HepG2 (cell line): ENCODE data around the gene MICALL2. TPM values are rescaled to one million over a fixed set of nuclear protein-coding genes. Genes with fewer than 3 reads are reported as not detected.

Experiments used
- ARID4A ChIP-seq: sonication (generic); formaldehyde crosslinking; IDR thresholded peaks from 2 replicates; pipeline ENCODE4 v1.5.0; 2020; ENCODE audit warnings: mild to moderate bottlenecking, missing genetic modification reagents, borderline replicate concordance
- ASH2L ChIP-seq: fragments of 300-600, 200-600 bp; sonication (generic); IDR thresholded peaks from 2 replicates; pipeline ENCODE4 v1.7.0; 2017; ENCODE audit warnings: low read depth, mild to moderate bottlenecking, moderate library complexity, mixed read lengths, low read length; ENCODE audit not compliant: insufficient read length
- GATAD2A ChIP-seq: IDR thresholded peaks from 2 replicates; pipeline ENCODE4 v1.6.1; 2016
- GMEB1 ChIP-seq: sonication (generic); formaldehyde crosslinking; IDR thresholded peaks from 2 replicates; pipeline ENCODE4 v1.5.1; 2020; ENCODE audit warnings: missing genetic modification reagents, mild to moderate bottlenecking, borderline replicate concordance
- ISX ChIP-seq: sonication (generic); formaldehyde crosslinking; conservative IDR thresholded peaks from 2 replicates; pipeline ENCODE4 v1.5.0; 2020; ENCODE audit warnings: missing genetic modification reagents
- LCORL ChIP-seq, 2 experiments: fragments of 450-650 bp in 1 of 2; sonication (generic) in 1 of 2; formaldehyde crosslinking in 1 of 2; IDR thresholded peaks; 2 replicates each; pipeline versions ENCODE4 v1.5.0 to v1.6.1; 2017 to 2020; ENCODE audit warnings: antibody characterized with exemption in 1 of 2, missing genetic modification reagents in 1 of 2
- PHF5A ChIP-seq: IDR thresholded peaks from one replicate; pipeline ENCODE4 v1.6.1; 2018; ENCODE audit warnings: low read depth, missing genetic modification reagents; ENCODE audit not compliant: unreplicated experiment
- RORA ChIP-seq: sonication (generic); formaldehyde crosslinking; IDR thresholded peaks from 2 replicates; pipeline ENCODE4 v1.5.0; 2020; ENCODE audit warnings: mild to moderate bottlenecking, missing genetic modification reagents, moderate library complexity
- SYNCRIP ChIP-seq: fragments of 200-400 bp; formaldehyde crosslinking; IDR thresholded peaks from 2 replicates; pipeline ENCODE4 v1.6.1; 2018; ENCODE audit warnings: mild to moderate bottlenecking, low read depth, low read length; ENCODE audit not compliant: insufficient read depth
- ZGPAT ChIP-seq: IDR thresholded peaks from 2 replicates; pipeline ENCODE4 v1.6.1; 2016; ENCODE audit warnings: mild to moderate bottlenecking
- ZNF30 ChIP-seq: sonication (generic); formaldehyde crosslinking; IDR thresholded peaks from 2 replicates; pipeline ENCODE4 v1.5.0; 2020; ENCODE audit warnings: mild to moderate bottlenecking, missing genetic modification reagents
- ZNF556 ChIP-seq: sonication (generic); formaldehyde crosslinking; IDR thresholded peaks from 2 replicates; pipeline ENCODE4 v1.4.0; 2020; ENCODE audit warnings: mild to moderate bottlenecking, missing genetic modification reagents, borderline replicate concordance
- ZNF569 ChIP-seq: sonication (generic); formaldehyde crosslinking; IDR thresholded peaks from 2 replicates; pipeline ENCODE4 v1.5.0; 2020; ENCODE audit warnings: mild to moderate bottlenecking, missing genetic modification reagents, moderate library complexity, borderline replicate concordance
- ZNF646 ChIP-seq: sonication (generic); formaldehyde crosslinking; IDR thresholded peaks from 2 replicates; pipeline ENCODE4 v1.9.0; 2021; ENCODE audit warnings: mild to moderate bottlenecking, missing genetic modification reagents
- polyA plus RNA-seq, 8 experiments: library from polyadenylated mRNA; depleted of rRNA in 3 of 8; stranded (reverse) in 7 of 8; unstranded in 1 of 8; fragments of >200 nt; fragmentation: Illumina TruSeq in 4 of 8; extraction: Trizol in 4 of 8; gene quantifications; 2 replicates each; pipeline versions ENCODE4 v1.2.1 to v1.2.3, GENCODE V29; 2011 to 2016; ENCODE audit warnings: low read depth in 4 of 8, missing spikeins in 1 of 8, mixed read lengths in 1 of 8; ENCODE audit not compliant: insufficient read depth in 1 of 8
- total RNA-seq, 5 experiments: library from RNA; depleted of rRNA; stranded (reverse); fragments of >200 nt; fragmentation: Illumina TruSeq; extraction: Trizol; gene quantifications; 2 replicates each; pipeline ENCODE4 v1.2.3, GENCODE V29; 2016; ENCODE audit warnings: low read depth in 1 of 5

The MICALL2 gene
- total and polyA plus RNA-seq, 2 of the 13 experiments (the other 11 are each of a cell fraction or from before 2014, with no cell fraction given): 5.8 to 12.4 TPM

GRCh38 chr7:1457949-1458682 is 1.2 kb downstream of the MICALL2 start (continued):
- 0 out of 2 replicates have a peak, but pooled peaks have one; percentile 13 for TF ChIP-seq ZNF646
- no peak for TF ChIP-seq ZGPAT
- TF ChIP-seq GATAD2A: 0 out of 2 replicates have a peak, but pooled peaks have one; percentile 43
- TF ChIP-seq ZNF569 (CRISPR knock-in tag): no peak
- 0 out of 2 replicates have a peak, but pooled peaks have one; percentile 7 for TF ChIP-seq ZNF30 (CRISPR knock-in tag)
- no peak for TF ChIP-seq RORA (CRISPR knock-in tag)
- no peak for TF ChIP-seq ASH2L
- no peak for TF ChIP-seq PHF5A (CRISPR knock-in tag)
- TF ChIP-seq LCORL (IDR thresholded peaks at IDR 0.05): no peak
- 0 out of 2 replicates have a peak, but pooled peaks have one; percentile 22 for TF ChIP-seq LCORL (CRISPR knock-in tag; IDR thresholded peaks at IDR 0.05)
- TF ChIP-seq ISX: no peak
- TF ChIP-seq ARID4A: no peak
- no peak for TF ChIP-seq SYNCRIP
- TF ChIP-seq GMEB1 (CRISPR knock-in tag): no peak
- no peak for TF ChIP-seq ZNF556
